HUDEP-2 (cell line): ENCODE data around the gene PTPRN2.
"Not testable (repeated sequence)": the region's sequence is repeated elsewhere in the genome, so short reads cannot be mapped to it uniquely, and the experiment has no call there.

Experiments
- DNase-seq, 76 experiments: peaks; one replicate each; lab custom pipeline; 2025; ENCODE audit not compliant: unreplicated experiment in 76 of 76; lab: John Stamatoyannopoulos, UW

PTPRN2 gene

DNA sequence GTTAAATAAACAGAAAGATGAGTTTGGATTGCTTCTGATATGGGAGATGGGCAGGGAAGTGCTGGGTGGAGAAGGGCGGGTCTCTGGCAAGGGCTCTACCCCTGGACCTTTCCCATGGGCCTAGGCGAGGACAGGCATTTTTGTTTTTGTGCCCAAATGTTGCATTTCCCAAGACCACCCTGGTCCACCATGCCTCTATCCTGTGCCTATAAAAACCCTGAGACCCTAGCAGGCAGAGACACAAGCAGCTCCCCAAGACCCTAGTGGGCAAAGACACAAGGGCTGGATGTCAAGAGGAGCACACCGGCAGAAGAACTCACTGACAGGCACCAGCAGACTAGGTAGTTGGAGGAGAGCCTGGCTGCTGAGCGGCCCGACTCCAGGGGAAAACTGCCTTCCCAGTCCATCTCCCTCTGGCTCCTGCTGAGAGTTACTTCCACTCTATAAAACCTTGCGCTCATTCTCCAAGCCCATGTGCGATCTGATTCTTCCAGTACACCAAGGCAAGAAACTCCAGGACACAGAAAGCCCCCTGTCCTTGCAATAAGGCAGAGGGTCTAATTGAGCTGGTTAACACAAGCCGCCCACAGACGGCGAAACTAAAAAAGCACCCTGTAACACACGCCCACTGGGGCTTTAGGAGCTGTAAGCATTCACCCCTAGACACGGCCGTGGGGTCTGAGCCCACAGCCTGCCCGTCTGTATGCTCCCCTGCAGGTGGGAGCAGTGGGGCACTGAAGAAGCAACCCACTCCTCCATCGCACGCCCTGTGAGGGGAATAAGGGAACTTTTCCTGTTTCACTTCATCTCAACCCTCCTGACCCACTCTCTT, 291.4 kb downstream of the PTPRN2 start:
- DNase-seq, result no peak

DNA sequence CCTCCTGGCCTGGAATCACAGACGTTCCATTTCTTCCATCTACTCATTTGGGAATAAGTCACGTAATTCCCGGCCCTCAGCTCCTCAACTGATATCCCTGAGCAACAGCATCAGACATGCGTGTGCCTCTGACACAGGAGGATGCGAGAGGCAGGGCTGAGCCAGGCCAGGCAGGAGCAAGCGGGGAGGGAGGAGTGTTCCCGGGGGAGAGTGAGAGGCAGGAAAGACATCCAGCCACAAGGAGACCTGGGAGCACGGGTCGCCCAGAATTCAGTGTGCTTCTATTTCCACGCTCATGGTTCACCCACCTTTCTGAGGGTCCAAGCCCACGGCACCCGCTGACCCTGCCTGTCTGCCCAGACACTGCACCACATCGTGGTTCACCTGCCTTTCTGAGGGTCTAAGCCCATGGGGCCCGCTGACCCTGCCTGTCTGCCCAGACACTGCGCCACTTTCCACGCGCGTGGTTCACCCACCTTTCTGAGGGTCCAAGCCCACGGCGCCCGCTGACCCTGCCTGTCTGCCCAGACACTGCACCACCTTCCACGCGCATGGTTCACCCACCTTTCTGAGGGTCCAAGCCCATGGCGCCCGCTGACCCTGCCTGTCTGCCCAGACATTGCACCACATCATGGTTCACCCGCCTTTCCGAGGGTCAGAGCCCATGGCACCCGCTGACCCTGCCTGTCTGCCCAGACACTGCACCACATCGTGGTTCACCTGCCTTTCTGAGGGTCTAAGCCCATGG, 293.0 kb downstream of the PTPRN2 start:
- DNase-seq, result not testable (repeated sequence)

DNA sequence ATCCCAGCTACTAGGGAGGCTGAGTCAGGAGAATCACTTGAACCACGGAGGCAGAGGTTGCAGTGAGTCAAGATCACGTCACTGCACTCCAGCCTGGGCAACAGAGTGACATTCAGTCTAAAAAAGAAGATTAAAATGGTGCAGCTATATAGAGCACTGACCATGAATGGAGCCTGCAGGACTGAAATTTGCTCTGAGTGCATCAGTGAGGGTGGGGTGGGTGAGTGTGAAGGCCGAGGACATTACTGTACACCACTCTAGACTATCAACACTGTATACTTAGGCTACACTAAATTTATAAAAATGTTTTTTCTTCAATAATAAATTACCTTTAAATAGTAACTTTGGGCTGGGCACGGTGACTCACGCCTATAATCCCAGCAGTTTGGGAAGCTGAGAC, 294.7 kb downstream of the PTPRN2 start:
- DNase-seq, result no peak

DNA sequence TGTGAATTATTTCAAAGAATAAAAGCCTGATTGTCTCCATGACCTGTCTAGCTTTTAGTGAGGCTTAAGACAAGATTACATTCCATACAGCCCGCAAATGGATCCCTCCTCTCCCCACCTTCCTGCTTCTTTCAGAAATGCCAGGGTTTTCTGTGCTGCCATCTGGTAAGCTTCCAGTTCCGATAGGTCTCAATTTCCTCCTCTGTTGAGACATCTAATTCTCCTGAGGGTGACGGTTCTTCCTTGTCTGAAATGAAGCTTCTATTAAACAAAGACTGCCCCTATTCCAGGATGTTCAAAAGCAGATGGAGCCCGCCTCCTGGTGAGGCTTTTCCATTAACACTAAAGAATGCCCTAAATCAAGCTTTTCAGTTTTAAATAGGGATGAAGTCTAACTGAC, 295.6 kb downstream of the PTPRN2 start:
- DNase-seq, result no peak

DNA sequence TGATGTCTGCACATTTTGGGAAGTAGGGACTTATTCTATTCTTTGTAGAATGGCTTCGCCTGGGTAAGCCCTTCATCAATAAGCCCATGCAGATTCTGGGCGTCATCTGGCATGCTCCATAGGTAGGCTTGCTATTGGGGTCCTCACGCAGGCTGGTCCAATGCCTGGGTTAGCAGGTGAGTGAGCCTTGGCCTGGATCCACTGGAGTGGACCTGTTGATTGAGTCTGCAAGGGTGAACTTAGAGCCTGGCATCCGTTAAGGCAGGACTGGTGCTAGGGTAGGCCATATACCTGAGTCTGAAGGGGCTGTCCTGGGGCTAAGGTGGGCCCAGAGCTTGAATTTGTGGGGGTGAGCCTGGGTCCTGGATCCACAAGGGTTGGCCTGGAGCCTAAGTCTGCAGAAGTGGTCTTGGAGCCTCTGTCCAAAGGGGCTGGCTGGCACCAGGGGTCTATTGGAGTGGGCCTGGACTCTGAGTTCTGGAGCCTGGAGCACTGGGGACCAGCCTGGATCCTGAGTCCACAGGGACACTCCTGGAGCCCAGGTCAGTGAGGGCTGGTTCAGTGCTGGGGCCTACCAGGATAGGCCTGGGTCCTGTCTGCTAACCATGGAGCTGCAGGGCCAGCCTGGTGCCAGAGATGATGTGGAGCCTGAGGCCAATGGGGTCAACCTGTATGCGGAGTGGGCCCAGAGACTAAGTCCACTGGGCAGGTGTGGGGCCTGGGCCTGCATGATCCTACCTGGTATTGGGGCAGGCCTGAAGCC, 297.7 kb downstream of the PTPRN2 start:
- DNase-seq, result no peak

DNA sequence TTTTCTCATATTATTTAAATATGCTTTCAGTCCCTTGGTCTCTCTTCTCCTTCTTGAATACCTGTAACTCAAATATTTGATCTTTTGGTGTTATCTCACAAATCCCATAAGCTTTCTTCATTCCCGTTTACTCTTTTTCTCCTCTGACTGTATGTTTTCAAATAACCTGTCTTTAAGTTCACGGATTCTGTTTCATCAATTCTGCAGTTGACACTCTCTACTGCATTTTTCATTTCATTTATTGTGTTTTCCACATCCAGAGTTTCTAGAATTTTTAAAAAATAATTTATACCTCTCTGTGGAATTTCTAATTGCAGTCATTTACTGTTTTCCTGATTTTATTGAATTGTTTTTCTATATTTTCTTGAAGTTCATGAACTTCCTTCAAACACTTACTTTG, 298.4 kb downstream of the PTPRN2 start:
- no peak for DNase-seq

DNA sequence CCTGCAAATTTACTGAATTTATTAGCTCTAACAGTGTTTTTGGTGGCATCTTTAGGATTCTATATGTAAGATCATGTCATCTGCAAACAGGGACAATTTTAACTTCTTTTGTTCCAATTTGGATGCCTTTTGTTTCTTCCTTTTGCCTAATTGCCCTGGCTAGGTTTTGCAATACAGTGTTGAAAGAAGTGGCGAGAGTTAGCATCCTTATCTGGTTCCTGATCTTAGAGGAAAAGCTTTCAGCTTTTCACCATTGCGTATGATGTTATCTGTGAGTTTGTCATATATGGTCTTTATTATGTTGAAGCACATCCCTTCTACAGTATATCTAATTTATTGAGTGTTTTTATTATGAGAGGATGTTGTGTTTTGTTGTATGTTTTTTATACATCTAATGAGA, 301.4 kb downstream of the PTPRN2 start:
- DNase-seq, result no peak

DNA sequence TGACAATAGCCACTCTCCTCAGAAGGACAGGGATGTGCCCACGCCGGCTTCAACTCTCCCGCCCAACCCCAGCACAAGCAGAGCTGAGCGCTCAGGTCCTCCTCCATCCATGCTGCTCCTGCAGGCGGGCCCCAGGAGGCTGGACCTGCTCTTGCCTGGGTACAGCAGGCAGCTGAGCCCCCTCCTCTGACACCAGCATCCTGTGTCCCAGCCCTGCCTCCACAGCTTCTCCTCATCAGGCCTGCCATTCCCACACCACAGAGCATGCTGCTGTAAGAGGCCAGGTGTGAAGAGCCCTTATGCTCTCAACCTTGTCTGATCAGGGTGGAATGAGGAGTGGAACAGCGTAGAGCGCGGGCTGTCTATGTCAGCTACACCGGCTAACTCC, 302.2 kb downstream of the PTPRN2 start:
- no peak for DNase-seq

DNA sequence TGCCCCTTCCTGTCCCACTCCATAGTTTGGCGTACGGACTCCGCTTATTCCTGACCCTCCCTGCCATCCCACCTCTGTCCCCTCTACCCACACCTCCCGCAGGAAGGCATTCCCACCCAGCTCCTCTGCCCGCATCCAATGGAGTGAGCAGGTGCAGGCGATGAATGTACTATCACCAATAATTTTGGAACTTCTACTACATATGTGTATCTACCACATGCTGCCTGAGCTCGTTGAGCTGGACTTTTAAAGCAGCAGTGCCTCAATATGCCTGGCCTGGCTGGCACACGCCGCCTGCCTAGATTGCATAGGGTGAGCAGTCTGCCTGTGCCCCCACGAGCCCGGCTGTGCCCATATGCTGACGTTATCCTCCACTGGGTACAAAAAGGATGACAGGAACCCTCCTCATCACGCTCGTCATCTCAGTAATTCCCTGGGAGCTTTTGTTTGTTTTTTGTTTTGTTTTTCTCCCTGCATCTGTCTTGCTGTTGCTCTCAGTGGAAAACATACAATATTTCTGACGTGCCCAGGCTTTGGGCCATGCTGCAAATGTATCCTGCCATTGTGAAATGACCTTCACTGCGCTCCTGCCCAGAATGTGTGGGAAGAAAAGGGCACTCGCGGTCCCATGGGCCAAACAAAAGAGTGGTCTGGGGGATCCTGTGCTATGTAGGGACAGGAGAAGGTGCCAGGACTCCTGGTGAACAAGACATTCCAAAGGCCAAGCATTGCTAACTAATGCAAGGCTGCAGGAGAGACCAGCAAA, 302.8 kb downstream of the PTPRN2 start:
- no peak for DNase-seq

DNA sequence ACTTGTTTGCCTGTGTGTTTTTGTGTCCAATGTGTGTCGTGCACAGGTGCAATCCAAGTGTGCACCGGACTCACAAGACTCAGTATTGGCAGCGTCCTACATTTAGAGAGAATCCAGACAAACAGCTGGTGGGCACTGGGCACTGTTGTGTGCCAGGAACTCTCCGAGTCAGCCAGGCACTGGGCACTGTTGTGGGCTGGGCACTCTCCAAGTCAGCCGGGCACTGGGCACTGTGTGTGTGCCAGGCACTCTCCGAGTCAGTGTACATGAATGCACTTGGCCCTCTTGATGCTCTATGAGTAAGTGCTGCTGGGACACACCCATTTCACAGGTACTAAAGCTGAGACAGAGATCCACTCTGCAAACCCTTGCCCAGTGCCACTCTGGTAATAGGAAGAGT, 303.5 kb downstream of the PTPRN2 start:
- DNase-seq, result no peak

DNA sequence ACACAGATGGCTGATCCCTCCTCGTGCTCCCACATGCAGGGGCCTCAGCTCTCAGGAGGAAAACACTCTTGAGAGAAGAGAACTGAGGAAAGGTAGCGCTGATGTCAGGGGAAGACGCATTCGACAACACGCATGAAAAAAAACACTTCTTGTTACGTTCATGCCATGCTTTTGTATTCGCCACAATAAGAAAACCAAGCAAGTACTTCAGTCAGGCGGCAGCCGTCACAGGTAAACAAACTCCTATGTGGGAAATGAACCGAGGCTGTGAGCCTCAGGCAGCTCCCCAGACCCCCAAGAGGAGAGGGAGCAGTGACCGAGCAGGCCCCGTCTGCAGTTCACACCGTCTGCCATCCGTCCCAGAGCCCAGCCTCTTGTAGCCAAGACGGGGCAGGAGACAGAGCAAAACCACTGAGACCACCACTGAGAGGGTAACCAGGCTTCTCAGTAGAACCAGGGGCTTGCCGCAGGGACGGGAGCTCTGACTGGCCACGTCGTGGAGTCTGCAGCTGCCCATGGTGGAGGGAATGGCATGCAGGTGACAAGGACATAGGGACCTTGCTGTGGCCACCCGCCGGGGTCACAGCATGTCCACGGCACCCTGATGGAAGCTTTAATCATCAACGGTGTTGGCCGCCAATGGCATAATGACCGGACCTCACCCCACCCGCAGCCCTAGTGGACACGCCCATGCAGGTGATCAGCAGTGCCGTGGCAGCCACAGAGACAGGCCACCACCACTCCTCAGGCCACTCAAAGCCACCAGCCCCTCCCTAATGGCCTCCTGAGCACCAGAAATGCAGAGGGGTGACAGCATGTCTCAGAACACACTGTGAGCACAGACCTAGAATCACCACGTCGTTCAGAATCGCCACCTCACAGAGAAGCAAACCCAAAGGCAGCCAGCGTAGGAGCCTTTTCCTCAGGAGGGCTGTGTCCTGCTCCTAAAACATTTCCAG, 304.3 kb downstream of the PTPRN2 start:
- DNase-seq, result no peak

DNA sequence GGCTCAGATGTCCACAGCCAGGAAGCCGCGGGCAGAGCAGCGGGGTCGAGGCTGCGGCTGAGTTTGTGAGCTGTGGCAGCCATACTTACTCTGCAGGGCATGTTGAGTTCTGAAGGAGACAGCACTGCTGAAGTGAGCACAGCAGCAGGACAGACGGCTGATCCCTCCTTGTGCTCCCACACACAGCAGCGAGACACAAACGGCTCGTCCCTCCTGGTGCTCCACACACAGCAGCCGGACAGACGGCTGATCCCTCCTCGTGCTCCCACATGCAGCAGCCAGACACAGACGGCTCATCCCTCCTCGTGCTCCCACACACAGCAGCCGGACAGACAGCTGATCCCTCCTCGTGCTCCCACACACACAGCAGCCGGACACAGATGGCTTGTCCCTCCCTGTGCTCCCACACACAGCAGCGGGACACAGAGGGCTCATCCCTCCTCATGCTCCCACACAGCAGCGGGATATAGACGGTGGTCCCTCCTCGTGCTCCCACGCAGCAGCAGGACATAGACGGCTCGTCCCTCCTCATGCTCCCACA, 305.1 kb downstream of the PTPRN2 start:
- no peak for DNase-seq

DNA sequence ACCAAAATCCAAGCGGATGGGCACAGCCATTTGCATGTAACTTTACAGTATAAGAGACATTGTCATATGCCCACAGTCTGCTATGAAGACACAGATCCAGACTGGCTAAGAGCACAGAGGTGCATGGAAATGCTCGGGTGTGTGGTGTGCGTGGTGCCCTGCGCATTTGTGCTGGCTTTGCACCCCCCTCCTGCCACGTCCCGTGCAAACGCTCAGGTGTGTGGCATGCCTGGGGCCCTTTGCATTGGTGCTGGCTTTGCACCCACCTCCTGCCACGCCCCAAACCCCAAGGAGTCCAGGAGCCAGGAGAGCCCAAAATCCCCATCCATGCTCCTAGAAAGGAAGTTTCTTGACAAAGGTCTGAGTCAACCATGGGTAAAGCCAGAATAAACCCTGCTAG, 306.2 kb downstream of the PTPRN2 start:
- no peak for DNase-seq

DNA sequence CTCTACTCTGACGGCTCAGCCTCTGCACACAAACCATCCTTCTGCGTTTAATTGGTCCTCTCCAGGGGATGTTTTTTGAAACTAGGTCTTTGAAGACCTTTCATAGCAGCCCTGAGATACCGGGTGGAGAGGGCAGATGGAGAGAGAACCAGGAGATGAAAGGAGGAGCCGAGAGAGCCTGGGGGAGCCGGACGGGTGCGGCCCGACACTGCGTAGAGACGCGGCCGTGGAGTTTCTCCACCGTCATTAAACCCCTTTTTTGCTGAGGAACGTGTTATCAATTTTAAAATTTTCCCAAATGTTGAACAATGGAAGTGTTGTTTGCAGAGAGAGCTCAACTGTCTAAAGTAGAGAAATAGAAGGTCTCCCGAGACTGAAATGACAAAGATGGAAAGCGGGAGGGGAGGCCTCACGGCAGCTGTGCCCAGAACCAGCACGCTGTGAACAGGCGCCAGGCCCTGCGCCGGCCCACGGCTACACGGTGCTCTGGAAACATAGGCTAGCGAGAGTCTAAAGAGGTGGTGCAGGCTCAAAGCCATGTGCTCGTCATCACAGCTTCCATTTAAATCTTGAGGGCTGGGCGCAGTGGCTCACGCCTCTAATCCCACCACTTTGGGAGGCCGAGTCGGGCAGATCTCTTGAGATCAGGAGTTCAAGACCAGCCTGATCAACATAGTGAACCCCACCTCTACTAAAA, 307.0 kb downstream of the PTPRN2 start:
- no peak for DNase-seq

DNA sequence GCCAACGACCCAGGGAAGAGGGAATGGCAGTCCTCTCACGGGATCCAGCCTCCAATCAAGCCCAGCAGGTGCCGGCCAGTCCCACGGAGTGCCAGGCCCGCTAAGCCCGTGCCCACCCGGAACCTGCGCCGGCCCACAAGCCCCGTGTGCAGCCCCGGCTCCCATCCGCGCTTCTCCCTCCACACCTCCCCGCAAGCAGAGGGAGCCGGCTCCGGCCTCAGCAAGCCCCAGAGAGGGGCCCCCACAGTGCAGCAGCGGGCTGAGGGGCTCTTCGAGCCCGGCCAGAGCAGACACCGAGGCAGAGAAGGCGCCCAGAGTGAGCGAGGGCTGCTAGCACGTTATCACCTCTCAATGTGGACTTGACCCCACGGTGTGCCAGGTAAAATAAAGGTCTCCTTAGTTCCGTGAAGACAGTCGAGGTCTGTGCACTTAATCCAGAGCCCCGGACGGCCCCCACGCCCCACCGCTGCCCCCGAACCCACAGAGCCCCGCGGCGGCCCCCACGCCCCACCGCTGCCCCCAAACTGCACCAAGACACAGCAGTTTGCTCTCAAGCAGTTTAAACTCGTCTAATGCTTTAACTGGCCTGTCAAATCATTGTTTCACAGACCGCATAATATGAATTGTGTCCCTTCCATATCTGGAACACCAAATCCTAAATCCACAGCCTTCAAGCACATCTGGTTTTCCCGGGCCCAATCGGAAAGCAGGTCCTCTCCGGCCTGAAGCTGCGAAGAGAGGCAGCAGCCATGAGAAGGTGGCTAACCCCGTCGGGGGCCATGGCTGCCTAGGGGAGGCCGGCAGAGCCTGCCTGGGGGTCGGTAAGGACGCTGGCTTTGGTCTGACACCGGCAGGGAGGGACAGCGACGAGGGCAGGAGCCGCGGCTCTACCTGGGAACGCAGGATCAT, 307.8 kb downstream of the PTPRN2 start:
- DNase-seq, result no peak

DNA sequence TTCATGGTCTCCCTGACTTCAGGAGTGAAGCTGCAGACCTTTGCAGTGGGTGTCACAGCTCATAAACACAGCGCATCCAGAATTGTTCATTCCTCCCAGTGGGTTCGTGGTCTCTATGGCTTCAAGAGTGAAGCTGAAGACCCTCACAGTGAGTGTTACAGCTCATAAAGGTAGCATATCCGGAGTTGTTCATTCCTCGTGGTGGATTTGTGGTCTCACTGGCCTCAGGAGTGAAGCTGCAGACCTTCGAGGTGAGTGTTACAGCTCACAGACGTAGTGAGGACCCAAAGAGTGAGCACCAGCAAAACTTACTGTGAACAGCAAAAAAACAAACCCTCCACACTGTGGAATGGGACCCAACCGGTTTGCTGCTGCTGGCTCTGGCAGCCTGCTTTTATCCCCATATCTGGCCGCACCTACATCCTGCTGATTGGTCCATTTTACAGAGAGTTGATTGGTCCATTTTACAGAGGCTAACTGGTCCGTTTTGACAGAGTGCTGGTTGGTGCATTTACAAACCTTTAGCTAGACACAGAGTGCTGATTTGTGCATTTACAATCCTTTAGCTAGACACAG, 308.8 kb downstream of the PTPRN2 start:
- no peak for DNase-seq
